ENCODE results near the gene SLC26A1.

Gene SLC26A1

DNA sequence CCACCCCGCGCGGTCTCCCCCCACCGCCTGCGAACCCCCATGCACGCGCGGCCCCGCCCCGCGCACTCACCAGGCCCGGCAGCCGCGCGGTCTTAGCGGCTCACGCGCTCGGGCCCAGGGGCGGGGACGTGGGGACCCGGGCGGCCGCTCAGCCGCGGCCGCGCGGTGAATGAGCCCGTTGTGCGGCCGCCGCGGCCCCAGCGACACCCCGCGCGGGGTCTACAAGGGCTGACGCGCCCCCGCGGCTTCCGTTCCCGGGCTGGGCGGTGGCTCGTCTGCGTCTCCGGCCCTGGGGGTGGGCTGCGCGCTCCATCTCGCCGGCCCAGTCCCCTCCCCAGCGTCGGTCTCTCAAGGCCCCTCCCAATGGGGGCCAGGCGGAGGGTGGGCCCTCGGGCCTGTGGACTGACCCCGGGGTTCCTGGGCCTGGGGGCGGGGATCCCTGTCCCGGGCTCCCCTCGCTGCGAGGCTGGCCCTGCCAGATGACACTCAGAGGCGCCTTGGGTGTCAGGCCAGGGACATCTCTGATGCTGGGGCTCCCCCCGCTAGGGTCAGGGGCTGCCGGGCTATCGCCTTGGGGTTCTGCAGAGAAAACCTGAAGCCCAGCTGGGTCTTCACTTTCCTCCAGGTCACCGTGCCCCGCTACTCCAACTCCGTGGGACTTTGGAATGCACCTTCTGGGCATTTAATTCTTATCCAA is 4.3 kb upstream of the SLC26A1 start:
- DNase-seq: no peak

DNA sequence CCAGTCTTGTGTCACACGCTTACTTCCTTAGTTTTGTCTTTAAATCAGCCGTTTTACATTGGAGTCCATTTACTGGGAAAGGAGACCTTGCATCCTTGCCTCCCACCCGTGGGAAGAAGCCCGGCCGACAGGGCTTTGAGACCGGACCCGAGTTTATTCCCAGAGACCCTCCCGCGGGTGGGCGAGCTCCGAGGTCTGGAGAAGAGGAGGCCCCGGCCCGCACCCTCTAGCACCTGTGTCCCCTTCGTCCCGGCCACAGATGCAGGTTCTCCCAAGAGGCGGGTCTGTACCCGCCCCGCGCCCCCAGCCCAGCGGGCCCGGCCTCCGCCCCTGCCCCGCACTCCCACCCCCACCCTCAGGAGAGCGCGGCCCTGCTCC is 3.8 kb upstream of the SLC26A1 start:
- no peak for DNase-seq

DNA sequence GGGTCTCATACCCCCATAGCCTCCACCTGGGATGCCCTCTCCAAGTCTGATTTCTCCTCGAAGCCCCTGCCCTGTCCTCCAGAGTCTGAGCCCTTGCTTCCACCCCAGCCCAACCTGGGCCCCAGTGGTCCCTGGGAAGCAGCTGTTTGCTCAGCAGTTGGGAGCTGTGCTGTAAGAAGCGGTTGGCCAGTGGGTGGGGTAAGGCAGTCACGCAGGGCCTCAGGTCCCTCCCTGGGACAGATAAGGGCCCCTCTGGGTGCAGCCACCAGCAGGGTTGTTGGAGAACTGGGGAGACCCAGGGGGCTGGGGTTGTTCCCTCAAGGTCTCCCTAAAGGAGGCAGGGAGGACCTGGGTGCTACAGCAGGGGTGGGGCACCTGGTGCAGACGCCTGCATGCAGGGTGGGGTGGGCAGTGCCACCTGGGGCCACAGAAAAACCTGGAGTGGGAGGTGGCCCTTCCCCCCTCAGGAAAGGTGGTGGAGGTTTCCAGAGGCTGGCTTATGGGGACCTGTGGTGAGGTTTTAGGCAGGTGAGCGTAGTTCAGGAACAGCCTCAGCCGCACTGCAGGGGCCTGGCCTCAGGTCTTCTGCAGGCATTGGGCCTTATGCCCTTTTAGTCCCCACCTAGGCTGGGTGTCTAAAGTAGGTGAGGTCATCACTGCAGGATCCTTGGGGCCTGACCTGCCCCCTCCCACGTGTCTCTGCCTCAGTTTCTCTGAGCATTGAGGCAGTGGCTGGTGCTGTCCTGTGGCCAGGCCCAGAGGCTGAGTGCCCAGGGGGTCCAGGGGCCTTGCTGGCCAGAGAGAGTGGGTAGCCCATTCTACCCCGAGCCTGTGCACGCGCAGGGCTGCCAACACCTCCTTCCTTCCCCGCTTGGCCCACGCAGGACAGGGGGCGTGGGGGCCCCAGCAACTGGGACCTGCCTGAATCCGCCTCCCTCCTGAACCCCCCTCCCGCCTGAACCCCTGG is 3.1 kb upstream of the SLC26A1 start:
- no peak for DNase-seq

DNA sequence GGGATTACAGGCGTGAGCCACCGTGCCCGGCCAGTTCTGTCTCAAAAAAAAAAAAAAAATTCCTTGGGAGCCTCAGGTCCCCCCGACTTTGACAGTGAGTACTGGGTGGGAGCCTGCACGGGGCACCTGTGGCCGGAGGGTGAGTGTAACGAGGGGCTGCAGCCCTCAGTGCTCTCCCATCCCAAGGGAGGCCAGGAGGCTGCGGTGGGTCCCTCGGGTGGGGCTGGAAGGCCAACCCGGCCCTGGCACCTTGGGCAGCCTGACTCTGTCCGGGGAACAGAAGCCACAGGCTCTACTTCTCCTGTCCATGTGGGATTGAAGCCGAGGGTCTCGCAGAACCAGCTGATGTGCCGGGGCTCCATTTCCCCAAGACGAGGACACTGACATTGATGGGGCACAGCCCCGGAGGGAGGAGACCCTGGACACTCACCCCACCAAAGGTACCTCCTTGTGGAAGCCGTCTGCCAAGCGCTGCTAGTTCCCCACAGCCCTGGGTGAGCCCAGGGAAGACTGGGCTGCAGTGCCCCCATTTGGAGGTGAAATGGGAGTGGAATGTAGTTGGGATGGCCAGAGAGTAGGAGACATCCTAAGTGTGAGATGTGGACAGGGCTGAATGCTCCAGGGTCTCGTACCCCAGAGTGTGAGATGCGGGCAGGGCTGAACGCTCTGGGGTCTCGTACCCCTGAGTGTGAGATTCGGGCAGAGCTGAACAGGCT is 2.3 kb upstream of the SLC26A1 start:
- DNase-seq: no peak

DNA sequence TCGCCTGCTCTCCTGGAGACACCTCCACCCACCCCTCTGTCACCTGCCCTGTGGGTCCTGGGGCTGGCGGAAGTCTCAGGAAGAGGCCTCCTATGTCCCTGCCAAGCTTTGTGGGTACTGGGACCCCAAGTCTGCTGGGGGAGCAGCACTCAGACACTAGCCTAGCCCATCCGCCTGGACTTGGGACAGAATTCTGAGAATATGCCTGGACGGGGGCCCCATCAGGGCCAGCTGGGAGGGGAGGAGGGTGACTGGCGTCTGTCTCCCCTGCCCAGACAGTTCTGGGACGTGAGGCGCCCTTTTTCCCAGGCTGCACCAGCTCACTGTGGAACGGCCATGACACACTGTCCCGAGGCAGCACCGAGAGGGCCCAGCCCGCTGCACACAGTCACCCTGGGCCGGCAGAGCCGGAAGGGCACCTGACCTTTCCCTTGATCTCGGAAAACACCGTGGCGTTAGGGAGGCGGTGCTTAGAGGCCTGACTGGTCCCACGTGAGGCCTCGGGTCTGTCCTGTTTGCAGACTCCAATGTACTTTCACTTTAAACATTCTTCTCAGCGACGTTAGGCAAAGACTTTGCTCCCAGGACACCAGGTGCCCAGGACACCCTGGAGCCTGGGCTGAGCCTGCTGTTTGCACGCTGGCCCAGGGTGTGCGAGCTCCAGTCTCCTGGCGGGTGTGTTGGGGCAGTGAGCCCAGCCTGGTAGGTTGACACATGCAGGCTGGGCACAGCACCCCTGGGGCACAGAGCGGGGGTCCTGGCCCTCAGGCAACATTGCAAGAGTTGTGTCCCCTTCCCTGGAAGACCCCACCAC is 700 bp downstream of the SLC26A1 start:
- no peak for DNase-seq

DNA sequence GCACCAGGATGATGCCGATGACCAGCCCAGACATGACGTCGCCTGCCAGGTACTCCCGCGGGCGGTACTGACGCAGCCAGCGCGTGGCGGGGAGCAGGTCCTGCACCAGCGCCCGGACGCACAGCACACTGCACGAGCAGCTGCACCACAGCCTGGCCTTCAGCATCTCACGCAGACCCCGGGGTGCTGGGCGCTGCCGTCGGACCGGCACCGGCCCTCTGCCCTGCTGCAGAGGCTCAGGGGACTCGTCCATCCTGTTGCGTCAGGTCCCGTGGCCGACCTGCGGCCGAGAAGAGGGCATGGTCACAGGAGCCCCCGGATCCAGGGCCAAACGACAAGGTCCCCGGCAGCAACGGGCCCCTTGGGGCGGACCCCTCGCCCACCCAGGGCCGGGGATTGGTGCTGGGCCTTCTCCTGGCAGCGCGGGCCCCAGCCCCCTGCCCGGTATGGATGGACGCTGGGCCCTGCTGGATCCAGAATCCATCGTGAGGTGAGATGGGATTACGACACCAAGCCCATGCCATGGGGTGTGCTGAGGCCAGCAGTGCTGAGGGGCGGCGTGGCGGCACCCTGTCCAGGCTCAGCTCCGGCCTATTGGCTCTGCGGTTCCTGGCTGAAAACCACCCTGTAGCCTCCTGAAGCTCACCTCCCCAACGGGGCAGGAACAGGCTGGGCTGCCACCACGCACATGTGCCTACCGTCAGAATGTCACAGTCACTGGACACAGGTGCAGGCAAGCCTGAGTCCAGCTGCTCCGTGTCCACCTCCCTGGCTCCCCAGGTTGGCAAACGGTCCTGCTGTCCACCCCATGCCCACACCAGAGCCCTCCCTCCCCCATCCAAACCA is 1.5 kb downstream of the SLC26A1 start:
- no peak for DNase-seq

DNA sequence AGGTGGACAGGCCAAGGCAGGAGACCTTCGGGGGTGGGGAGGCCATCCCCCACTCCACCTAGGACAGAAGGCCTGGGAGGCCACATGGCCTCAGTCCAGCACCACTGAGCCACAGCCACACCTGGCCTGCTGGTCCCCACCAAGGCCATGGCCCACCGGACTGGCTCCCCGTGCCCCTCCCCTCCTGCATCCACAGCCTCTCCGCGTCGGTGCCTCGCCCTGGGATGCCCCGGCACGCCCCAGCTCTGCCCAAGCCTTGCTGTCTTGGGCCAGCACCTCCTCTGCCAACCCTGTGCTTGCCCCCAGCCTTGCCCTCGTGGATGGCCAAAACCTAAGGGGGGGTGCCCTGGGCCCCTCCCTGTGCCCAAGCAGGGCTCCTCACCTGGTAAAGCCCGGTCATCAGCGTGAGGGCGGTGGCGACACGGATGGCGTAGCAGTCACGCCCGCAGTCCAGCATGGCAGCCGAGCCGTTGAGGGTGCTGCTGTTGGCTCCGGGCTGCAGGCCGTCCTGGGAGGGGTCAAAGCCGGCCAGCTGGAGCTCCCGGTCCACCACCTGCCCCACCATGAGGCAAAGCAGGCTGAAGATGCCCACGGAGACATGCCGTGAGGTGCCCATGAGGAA is 2.3 kb downstream of the SLC26A1 start:
- no peak for DNase-seq

DNA sequence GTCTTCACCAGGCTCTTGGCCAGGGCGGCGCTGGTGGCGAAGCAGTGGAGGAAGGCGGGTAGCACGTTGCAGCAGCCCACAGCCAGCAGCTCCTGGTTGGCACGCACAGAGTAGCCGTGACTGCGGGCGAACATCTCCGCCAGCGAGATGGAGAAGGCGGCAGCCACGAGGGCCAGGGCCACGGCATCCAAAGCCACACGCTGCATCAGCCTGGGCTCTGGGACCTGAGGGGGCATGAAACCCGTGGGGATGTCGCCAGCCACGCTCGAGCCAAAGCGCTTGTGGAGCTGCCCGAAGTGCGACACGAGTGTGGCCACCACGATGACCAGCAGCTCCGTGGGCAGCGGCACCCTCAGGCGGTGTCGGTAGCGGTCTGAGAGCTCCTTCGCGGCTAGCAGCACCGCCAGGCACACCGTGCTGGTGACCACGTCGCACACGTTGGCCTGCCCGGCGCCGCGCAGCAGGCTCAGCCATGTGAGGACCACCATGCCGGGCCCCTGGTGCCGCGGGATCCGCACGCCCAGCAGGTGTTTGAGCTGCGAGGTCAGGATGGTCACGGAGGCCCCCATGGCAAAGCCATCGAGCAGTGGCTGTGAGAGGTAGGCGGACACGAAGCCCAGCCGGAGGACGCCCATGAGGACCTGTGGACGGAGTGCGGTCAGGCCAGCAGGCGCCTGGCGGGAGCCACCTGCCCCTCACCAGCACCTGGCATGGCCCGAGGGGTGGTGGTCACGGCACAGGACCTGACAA is 3.3 kb downstream of the SLC26A1 start:
- no peak for DNase-seq

DNA sequence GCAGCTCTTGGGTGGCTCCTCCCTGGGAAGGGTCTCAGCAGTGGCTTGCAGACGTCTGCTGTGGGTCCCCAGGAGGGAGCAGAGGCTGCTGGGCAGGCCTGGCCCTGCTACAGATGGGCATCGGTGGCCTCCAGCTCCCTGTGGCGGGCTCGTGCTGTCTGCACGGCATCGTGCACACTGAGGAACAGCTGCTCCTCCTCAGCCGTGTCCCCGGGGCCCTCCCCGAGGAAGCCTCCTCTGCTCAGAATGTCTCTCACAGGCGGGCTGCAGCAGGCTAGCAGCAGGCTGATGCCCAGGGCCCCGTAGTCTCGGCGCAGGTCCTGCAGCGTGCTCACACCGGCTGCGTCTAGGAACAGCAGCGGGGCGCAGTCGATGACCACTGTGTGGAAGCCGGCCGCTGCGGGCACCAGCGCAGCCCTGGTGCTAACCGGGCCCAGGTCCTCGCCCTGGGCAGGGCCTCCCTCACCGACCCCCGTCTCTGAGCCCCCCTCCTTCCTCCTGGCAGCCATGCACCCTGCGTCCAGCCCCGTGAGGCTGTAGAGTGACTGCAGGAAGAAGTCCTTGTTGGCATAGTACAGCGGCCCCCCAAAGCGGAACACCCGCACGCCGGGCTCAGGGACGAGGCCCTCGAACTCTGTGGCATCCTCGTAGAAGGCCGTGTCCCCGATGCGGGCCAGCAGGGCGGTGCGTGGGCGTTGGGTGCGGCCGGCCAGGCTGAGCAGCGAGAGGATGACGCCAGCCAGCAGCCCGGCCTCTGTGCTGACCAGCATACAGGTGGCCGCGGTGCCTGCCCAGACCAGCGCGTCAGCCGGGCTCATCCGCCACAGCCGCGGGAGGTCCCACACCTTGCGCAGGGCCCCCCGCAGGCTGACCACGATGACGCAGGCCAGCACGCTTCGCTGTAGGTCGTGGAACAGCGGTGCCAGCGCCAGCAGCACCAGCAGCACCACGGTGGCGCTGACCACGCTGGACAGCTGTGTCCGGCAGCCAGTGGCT is 4.2 kb downstream of the SLC26A1 start:
- no peak for DNase-seq

DNA sequence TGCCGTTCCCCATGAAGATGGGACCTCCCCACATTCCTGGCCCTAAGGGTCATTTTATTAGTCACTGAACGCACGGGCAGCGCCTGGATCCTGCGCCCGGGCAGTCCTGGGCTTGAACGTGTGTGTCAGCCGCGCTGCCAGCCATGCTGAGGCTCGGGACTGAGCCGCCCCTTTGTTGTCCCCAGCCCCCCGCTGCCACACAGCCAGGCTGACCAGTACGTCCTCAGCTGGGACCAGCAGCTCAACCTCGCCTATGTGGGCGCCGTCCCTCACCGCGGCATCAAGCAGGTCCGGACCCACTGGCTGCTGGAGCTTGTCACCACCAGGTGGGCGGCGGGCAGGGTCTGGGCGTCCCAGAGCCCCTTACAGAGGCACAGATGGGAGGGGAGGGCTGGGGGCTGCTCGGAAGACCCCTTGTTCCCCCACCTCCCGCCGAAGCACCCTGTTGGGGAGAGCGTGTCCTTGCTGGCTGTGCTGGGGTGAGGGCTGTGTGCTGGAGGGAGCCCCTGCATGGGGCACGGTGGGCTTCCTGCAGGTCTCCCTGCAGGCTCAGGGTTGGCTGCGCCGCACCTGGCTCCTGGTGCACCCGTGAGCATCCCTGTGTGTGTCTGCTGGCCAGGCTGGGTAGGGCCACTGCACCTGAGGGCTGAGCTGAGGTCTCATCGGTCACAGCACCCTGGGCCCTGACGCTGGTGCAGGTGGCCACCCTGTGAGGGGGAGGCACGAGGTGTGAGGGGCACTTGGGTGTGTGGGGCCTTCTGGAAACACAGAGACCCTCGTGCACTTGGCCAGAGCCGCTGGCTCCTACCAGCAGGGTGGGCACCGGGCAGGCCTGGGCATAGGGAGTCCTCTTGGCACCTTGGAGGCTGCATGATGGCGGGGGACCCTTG is 5.3 kb downstream of the SLC26A1 start:
- no peak for DNase-seq

DNA sequence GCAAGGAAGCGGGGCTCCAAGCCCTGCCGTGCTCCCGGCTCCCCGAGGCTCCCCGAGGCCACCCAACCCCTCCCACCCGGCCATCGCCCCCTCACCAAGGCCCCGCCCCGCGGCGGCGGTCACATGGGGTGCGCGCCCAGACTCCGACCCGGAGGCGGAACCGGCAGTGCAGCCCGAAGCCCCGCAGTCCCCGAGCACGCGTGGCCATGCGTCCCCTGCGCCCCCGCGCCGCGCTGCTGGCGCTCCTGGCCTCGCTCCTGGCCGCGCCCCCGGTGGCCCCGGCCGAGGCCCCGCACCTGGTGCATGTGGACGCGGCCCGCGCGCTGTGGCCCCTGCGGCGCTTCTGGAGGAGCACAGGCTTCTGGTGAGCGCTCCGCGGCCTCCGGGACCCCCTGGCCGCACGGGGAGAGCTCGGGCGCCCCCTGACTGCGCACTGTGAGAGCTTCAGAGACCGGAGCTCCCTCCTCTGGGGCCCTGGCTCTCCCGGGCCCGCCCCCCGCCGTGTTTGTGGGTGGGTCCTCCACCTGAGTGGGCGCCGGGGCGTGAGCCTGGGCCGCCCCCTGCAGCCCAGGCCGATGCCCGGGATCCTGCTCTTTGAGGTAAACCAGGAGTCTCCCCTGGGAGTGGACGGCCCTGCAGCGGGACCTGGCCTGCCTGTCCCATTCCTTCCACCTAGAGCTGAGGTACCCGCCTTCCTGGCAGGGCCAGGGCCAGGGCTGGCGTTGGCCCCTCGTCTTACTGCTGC is 6.2 kb downstream of the SLC26A1 start, which contains the start of gene IDUA:
Gene IDUA (plus strand): TSS at position 166 of the 745 bp plus-strand sequence. CDS start 41 bp downstream, at position 207.
- peak; percentile 49 for DNase-seq

DNA sequence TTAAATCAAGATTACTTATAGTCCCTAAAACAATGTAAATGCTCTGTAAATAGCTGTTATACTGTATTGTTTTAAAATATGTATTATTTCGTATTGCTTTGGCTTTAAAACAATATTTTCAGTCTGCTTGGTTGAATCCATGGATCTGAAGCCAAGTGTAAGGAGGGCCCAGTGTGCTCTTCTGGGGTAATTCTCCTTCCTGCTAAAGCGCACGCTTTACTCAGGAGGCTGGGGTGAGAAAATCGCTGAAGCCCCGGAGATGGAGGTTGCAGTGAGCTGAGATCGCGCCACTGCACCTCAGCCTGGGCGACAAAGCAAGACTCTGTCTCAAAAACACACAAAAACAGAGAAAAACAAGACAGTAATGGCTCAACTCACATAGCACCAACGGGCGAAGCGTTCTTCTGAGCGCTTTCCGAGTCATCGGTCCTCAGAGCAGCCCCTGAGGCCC is 6.8 kb downstream of the SLC26A1 start:
- DNase-seq: no peak

DNA sequence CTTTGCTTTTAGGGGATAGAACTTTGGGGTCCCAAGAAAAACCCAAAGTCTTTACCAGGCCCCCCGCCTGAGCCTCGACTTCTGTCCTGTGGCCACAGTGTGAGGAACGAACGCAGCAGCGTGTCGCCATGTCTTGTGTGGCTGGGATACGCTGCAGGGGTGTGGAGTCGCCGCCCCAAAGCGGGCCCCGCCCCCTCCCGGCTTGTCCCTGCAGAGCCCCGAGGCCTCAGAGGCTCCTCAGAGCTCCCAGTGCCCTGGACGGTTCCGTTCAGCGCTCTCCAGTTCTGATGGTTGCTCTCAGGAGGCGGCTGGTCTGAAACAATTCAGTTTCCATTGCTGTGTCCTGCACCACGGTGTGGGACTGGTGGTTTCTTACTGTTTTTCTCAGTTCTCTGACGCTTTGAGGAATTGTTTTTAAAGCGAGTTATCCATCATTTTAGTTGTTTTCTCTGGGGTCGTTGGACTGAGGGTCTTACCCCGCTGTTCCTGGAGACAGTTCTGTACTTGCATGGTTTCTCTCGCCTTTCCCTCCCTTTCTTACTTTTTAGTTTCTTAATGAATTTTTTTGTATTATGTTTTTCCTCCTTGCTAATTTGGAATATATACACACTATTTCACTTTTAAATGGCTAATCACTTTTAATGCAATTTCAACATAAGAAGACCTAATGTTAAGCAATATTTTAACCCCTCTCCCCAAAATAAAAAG is 7.9 kb downstream of the SLC26A1 start:
- DNase-seq: peak; percentile 27

DNA sequence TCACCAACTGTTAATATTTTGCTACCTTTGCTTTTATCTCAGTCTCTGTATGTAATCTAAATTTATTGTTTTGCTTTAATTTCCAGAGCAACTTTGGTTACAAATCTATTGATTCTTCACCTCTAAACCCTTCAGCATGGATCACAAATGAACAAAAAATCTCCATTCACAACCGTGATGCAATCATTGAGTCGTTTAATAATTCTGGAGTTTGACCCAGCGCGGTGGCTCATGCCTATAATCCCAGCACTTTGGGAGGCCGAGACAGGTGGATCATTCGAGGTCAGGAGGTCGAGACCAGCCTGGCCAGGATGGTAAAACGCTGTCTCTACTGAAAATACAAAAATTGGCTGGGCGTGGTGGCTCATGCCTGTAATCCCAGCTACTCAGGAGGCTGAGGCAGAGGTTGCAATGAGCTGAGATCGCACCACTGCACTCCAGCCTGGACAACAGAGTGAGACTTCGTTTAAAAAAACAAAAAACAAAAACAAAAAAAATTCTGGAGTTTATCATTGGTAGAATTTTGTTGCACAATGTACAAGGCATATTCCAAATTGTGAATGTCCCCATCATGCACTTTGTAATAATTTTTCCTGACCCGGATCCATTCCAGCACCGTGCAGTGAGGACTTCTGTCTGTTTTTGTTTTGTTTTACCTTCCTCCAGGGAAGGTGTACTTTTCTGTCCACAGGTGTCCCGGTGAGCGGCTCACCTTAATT is 8.7 kb downstream of the SLC26A1 start:
- DNase-seq: no peak

DNA sequence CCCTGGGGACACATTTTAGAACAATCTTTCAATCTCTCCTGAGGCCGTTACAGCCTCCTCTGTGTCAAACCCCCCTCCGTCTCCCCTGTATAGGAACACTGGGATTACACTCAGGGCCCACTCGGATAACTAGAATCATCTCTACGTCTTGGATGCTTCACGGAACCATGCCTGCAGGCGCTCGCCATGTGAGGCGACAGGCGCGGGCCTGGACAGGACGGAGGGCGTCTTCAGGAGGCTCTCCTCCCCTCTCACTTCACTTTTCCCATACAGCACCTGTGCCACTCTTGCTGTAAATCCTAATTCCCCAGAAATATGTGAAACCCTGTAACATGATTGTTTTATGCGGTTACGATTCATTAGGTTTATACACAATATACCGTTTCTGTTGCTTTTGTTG is 10.4 kb downstream of the SLC26A1 start:
- no peak for DNase-seq

DNA sequence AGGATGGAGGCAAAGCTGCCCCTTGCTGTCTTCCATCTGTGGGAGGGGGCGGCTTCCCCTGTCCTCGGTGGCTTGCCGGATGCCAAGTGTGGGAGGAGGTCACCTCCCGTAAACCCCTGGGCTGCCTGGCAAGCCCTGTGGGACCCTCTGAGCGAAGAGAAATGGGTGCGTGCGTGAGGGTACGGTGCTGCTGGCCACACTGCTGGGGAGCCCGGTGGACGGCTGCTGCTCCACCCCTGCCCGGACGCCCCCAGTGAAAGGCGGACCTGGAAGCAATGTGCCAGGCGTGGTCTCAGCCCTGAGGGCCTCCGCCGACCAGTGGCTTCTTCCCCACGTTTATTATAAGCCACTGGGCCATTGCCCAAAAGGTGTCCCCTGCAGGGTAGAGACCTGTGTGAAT is 10.9 kb downstream of the SLC26A1 start:
- DNase-seq: no peak
